ENCODE measurements around the gene CLUH. TPM values are rescaled to one million over a fixed set of nuclear protein-coding genes. Genes with fewer than 3 reads are reported as not detected.

Gene CLUH
- polyA plus RNA-seq, 1 experiment: 13.4 TPM

- ChIA-PET CTCF (no interaction called here), POLR2A (no interaction called here)
- H3K36me3 ChIP-seq (ENCODE audit: control insufficient read depth, insufficient read depth, low read length): peaks cover 3% of the 10 kb centered on the region; the same call in 1 of the 2 replicates
- H3K4me3 ChIP-seq (ENCODE audit: low read depth, low read length): no peak overlapping the region
- DNase-seq (ENCODE audit: low read depth): no peak
- H3K27me3 ChIP-seq (ENCODE audit: control insufficient read depth, insufficient read depth, low read length): no peaks in the 10 kb centered on the region
- no peak for TF ChIP-seq CTCF (IDR thresholded peaks at IDR 0.05; ENCODE audit: insufficient read depth, low read depth, low read length)
Measured at GRCh38 chr17:2647957-2648356, 63.6 kb downstream of the CLUH start.

- POLR2A ChIA-PET: no interaction called here
- TF ChIP-seq CTCF (IDR thresholded peaks at IDR 0.05; ENCODE audit: insufficient read depth, low read depth, low read length): no peak
Measured at GRCh38 chr17:2644971-2645370, 66.6 kb downstream of the CLUH start.

More at GRCh38 chr17:2644971-2645370, 66.6 kb downstream of the CLUH start:
- CTCF ChIA-PET: no interaction called here
- peaks cover 3% of the 10 kb centered on the region; the same call in 1 of the 2 replicates for H3K36me3 ChIP-seq (ENCODE audit: control insufficient read depth, insufficient read depth, low read length)
- no peaks in the 10 kb centered on the region for H3K27me3 ChIP-seq (ENCODE audit: control insufficient read depth, insufficient read depth, low read length)
- no peak for DNase-seq (ENCODE audit: low read depth)
- no peak overlapping the region for H3K4me3 ChIP-seq (ENCODE audit: low read depth, low read length)

Small RNA genes within 50 kb of the gene (small RNA-seq; reads per million reads assigned to genes)
- gene MIR1253 (ENCODE audit: insufficient read length, low read depth, low replicate concordance) (not detected), gene MIR6776 (ENCODE audit: insufficient read length, low read depth, low replicate concordance) (not detected), gene RN7SL608P (ENCODE audit: insufficient read length, low read depth, low replicate concordance) (not detected), gene hsa-mir-1253 (ENCODE audit: insufficient read length, low read depth, low replicate concordance) (not detected)

Other genes starting within 250 kb of the CLUH start
- gene METTL16, start 199.9 kb downstream of the CLUH start, polyA plus RNA-seq (2011; rRNA removed): 10.4 and 12.9 TPM in 2 replicates
- 66.2 and 92.8 TPM in 2 replicates for gene PAFAH1B1, start 118.1 kb downstream of the CLUH start, polyA plus RNA-seq (2011; rRNA removed)
- 0.02 TPM in 1 of 2 replicates, not detected in the other for gene CCDC92B, start 37.9 kb upstream of the CLUH start, polyA plus RNA-seq (2011; rRNA removed)
- gene RAP1GAP2, start 84.7 kb upstream of the CLUH start, polyA plus RNA-seq (2011; rRNA removed): 4.1 and 4.8 TPM in 2 replicates